NB4 (cell line): Measurements from ENCODE around the gene ALG8.

Source experiments
- CTCF ChIP-seq: IDR thresholded peaks from one replicate; pipeline ENCODE4 v1.5.1; 2012; ENCODE audit warnings: low read depth, low read length
- POLR2A ChIP-seq: IDR thresholded peaks from 2 replicates; pipeline ENCODE4 v1.6.1; 2011; ENCODE audit warnings: mild to moderate bottlenecking; ENCODE audit not compliant: insufficient read length; ENCODE audit errors: extremely low read depth

- TF ChIP-seq POLR2A, result no peak
- TF ChIP-seq CTCF, result no peak
Observed at GRCh38 chr11:78063440-78064181, 75.8 kb downstream of the ALG8 start, which contains the start of gene THRSP.
